HCT116 (cell line): ENCODE measurements around the gene SRRM2. TPM values are rescaled to one million over a fixed set of nuclear protein-coding genes. Genes with fewer than 3 reads are reported as not detected.
A peak's percentile ranks its signal among the peaks of the same experiment; 100 is the strongest.

Experiments used
- ATAC-seq: fragments of 200-7000 bp; cut with Tn5 transposase; 2 replicates; pipeline ENCODE4 v1.9.1; 2020; ENCODE audit warnings: mild to moderate bottlenecking, moderate library complexity
- BruUV-seq: library from RNA; stranded (reverse); fragments of 400-500 nt; replicated peaks from 2 replicates; lab custom pipeline; 2021; lab: Mats Ljungman, UMichigan
- CTCF ChIA-PET: fragments of 300-600 bp; sonication (Branson Sonifier 250); formaldehyde crosslinking; loops from one replicate; lab custom pipeline; 2021; ENCODE audit warnings: antibody characterized with exemption; lab: Charles Lee
- POLR2A ChIA-PET: fragments of 300-600, 350-600 bp; sonication (Branson Sonifier 250); formaldehyde crosslinking; loops from one replicate; lab custom pipeline; 2021; ENCODE audit warnings: antibody characterized with exemption; lab: Charles Lee
- RAD21 ChIA-PET, 2 experiments: fragments of 300-600 bp; sonication (Branson Sonifier 250); formaldehyde crosslinking; loops; one replicate each; lab custom pipeline; 2023; ENCODE audit warnings: low total read pairs in 2 of 2; ENCODE audit not compliant: uncharacterized antibody in 2 of 2, unreplicated experiment in 2 of 2, low non-redundant PET in 1 of 2; lab: Charles Lee
- DNase-seq: peaks from one replicate; pipeline ENCODE4 v3.0.0-alpha.2; 2010; ENCODE audit warnings: low read depth, low spot score
- H2AFZ ChIP-seq: fragments of 200-600 bp; shearing (Covaris generic), sonication (generic); 2 replicates; pipeline ENCODE4 v1.6.1; 2017; ENCODE audit warnings: low read depth, mixed run types, mixed read lengths, antibody characterized with exemption, low read length; ENCODE audit not compliant: poor library complexity, severe bottlenecking
- H3K27ac ChIP-seq: 2 replicates; pipeline ENCODE4 v1.5.1; 2012; ENCODE audit warnings: low read depth, low read length
- H3K27me3 ChIP-seq: fragments of 200-600 bp; sonication (generic); 2 replicates; pipeline ENCODE4 v1.6.1; 2016; ENCODE audit warnings: mixed run types, low read length, mixed read lengths; ENCODE audit not compliant: insufficient read depth
- H3K36me3 ChIP-seq, 2 experiments: fragments of 200-500 bp in 1 of 2; fragments of 200-600 bp in 1 of 2; sonication (Bioruptor generic) in 1 of 2; sonication (generic) in 1 of 2; 2 replicates each; pipeline versions ENCODE4 v1.5.1 to v1.6.1; 2014 to 2016; ENCODE audit warnings: low read length in 2 of 2, inconsistent platforms in 1 of 2, mixed read lengths in 1 of 2, mixed run types in 1 of 2; ENCODE audit not compliant: insufficient read depth in 2 of 2, control insufficient read depth in 1 of 2
- H3K4me1 ChIP-seq, 2 experiments: fragments of 200-600 bp in 1 of 2; sonication (generic) in 1 of 2; 2 replicates each; pipeline versions ENCODE4 v1.5.1 to v1.6.1; 2012 to 2017; ENCODE audit warnings: low read length in 2 of 2, inconsistent platforms in 1 of 2, mild to moderate bottlenecking in 1 of 2, mixed read lengths in 1 of 2, mixed run types in 1 of 2, moderate library complexity in 1 of 2; ENCODE audit not compliant: insufficient read depth in 2 of 2, control insufficient read depth in 1 of 2
- H3K4me2 ChIP-seq: fragments of 200-600 bp; sonication (generic); 2 replicates; pipeline ENCODE4 v1.6.1; 2017; ENCODE audit warnings: mixed run types, low read length, mixed read lengths
- H3K4me3 ChIP-seq, 2 experiments: fragments of 200-600 bp in 1 of 2; sonication (generic) in 1 of 2; replicated peaks in 1 of 2; 2 replicates each; pipeline ENCODE4 v1.5.1; 2011 to 2016; ENCODE audit warnings: low read length in 2 of 2, control low read depth in 1 of 2, low read depth in 1 of 2, mild to moderate bottlenecking in 1 of 2, mixed read lengths in 1 of 2, mixed run types in 1 of 2
- H3K79me2 ChIP-seq: fragments of 200-600 bp; sonication (generic); 2 replicates; pipeline ENCODE4 v1.6.1; 2017; ENCODE audit warnings: mild to moderate bottlenecking, mixed run types, low read length, moderate library complexity, mixed read lengths; ENCODE audit not compliant: insufficient read depth
- H3K9ac ChIP-seq: fragments of 200-600 bp; sonication (generic); 2 replicates; pipeline ENCODE4 v1.6.1; 2016; ENCODE audit warnings: low read length, mixed read lengths
- H3K9me2 ChIP-seq: fragments of 200-600 bp; sonication (generic), shearing (Covaris generic); 2 replicates; pipeline ENCODE4 v1.6.1; 2017; ENCODE audit warnings: mixed run types, mild to moderate bottlenecking, moderate library complexity; ENCODE audit not compliant: insufficient read depth
- H3K9me3 ChIP-seq, 2 experiments: fragments of 200-500 bp in 1 of 2; fragments of 200-600 bp in 1 of 2; sonication (Bioruptor generic) in 1 of 2; sonication (generic) in 1 of 2; 2 replicates each; pipeline ENCODE4 v1.6.1; 2014 to 2017; ENCODE audit warnings: low read length in 2 of 2, mixed read lengths in 2 of 2, inconsistent platforms in 1 of 2, low read depth in 1 of 2, mild to moderate bottlenecking in 1 of 2, mixed run types in 1 of 2, moderate library complexity in 1 of 2; ENCODE audit not compliant: control insufficient read depth in 1 of 2, insufficient read depth in 1 of 2
- H4K20me1 ChIP-seq: fragments of 200-600 bp; sonication (generic), shearing (Covaris generic); 2 replicates; pipeline ENCODE4 v1.6.1; 2017; ENCODE audit warnings: mixed run types, mild to moderate bottlenecking, moderate library complexity; ENCODE audit not compliant: insufficient read depth
- CEBPB ChIP-seq: IDR thresholded peaks from 2 replicates; pipeline ENCODE4 v1.6.1; 2012; ENCODE audit warnings: low read depth
- EGR1 ChIP-seq: IDR thresholded peaks from 2 replicates; pipeline ENCODE4 v1.6.1; 2012; ENCODE audit warnings: low read depth
- EZH2phosphoT487 ChIP-seq: fragments of 200-600 bp; IDR thresholded peaks from 2 replicates; pipeline ENCODE4 v1.6.1; 2018; ENCODE audit warnings: antibody characterized with exemption, borderline replicate concordance
- FOSL1 ChIP-seq: IDR thresholded peaks from 2 replicates; pipeline ENCODE4 v1.6.1; 2012; ENCODE audit warnings: low read depth
- JUND ChIP-seq: IDR thresholded peaks from 2 replicates; pipeline ENCODE4 v1.6.1; 2012
- POLR2AphosphoS5 ChIP-seq: IDR thresholded peaks from 2 replicates; pipeline ENCODE4 v1.6.1; 2011; ENCODE audit warnings: mild to moderate bottlenecking, low read depth, low read length, moderate library complexity
- REST ChIP-seq: IDR thresholded peaks from 2 replicates; pipeline ENCODE4 v1.6.1; 2012; ENCODE audit warnings: low read depth
- SIN3A ChIP-seq: IDR thresholded peaks from 2 replicates; pipeline ENCODE4 v1.6.1; 2012; ENCODE audit warnings: low read depth
- SRF ChIP-seq: IDR thresholded peaks from 2 replicates; pipeline ENCODE4 v1.6.1; 2012; ENCODE audit warnings: low read depth
- ZBTB33 ChIP-seq: IDR thresholded peaks from 2 replicates; pipeline ENCODE4 v1.6.1; 2011; ENCODE audit warnings: mild to moderate bottlenecking, low read length, moderate library complexity; ENCODE audit not compliant: insufficient replicate concordance; ENCODE audit errors: extremely low read depth
- intact Hi-C: fragments of 100-400 bp; cut with micrococcal nuclease; formaldehyde crosslinking; loops from 2 replicates; pipeline ENCODE4 v1.10.0; 2022
- total RNA-seq: library from RNA; stranded (reverse); gene quantifications from one replicate; pipeline ENCODE4 v1.2.1, GENCODE V29; 2021; ENCODE audit not compliant: unreplicated experiment

The SRRM2 gene
- total RNA-seq, 1 experiment from 2014 or later = 541 TPM

- TF ChIP-seq ZBTB33 (no peak), FOSL1 (no peak), SRF (no peak), EGR1 (no peak), CEBPB (no peak), EZH2phosphoT487 (no peak), POLR2AphosphoS5 (no peak; the same call in 1 of the 2 replicates), JUND (no peak)
- TF ChIP-seq, all 23 proteins: peak for 0
These were observed 2.7 kb downstream of the SRRM2 start (continued) for GRCh38 chr16:2755158-2755557.

GRCh38 chr16:2756288-2757015, 4.0 kb downstream of the SRRM2 start:
- Histone ChIP-seq H3K4me1 (peaks cover 9 to 21% of the 10 kb centered on the region in 2 experiments), H2AFZ (no peak overlapping the region), H3K4me3 (no peak overlapping the region), H3K27ac (peak overlapping the region; percentile 14; the same call in 1 of the 2 replicates), H3K79me2 (peaks cover 91% of the 10 kb centered on the region), H3K9me2 (no peaks in the 10 kb centered on the region), H3K36me3 (peaks cover 52 to 71% of the 10 kb centered on the region in 2 experiments), H3K9ac (no peak overlapping the region), H3K27me3 (no peaks in the 10 kb centered on the region), H4K20me1 (peaks cover 48% of the 10 kb centered on the region; the same call in 1 of the 2 replicates), H3K4me2 (no peak overlapping the region), H3K9me3 (no peaks in the 10 kb centered on the region)
- ChIA-PET CTCF (no interaction called here), POLR2A (no interaction called here), RAD21 (no interaction called here)
- DNase-seq (no peak), ATAC-seq (no peak)
- intact Hi-C loops = no loop called here
- no TSS peak for BruUV-seq
- TF ChIP-seq REST (no peak), SIN3A (0 out of 2 replicates have a peak, but pooled peaks have one; percentile 33)
